NOMO-1 treated with dmso at 0.1 percent for 144 hours (cell line): ENCODE data around the gene NFATC1.

Experiments used
- DNase-seq: peaks from one replicate; lab custom pipeline; 2025; ENCODE audit not compliant: unreplicated experiment; lab: John Stamatoyannopoulos, UW

Gene NFATC1

DNA sequence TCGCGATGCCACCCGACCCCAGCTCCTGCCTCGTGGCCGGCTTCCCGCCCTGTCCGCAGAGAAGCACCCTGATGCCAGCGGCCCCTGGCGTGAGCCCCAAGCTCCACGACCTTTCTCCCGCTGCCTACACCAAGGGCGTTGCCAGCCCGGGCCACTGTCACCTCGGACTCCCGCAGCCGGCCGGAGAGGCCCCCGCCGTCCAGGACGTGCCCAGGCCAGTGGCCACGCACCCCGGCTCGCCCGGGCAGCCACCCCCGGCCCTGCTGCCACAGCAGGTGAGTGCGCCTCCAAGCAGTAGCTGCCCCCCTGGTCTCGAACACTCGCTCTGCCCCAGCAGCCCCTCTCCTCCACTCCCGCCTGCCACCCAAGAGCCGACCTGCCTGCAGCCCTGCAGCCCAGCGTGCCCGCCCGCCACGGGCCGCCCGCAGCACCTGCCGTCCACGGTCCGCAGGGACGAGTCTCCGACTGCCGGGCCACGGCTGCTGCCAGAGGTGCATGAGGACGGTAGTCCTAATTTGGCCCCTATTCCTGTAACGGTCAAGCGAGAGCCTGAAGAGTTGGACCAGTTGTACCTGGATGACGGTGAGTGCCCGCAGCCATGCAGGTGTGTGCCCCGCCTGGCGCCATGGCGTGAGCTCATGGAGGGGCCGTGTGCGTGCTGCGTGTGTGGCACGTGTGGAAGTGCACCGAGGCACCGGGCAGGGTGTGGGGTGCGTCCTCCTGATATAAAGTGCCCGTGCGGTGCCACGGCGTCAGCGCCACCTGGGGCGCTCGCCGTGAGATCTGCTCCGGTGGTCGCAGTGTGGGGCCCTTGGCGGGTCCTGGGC lies 90.8 kb downstream of the NFATC1 start:
- DNase-seq, result no peak

DNA sequence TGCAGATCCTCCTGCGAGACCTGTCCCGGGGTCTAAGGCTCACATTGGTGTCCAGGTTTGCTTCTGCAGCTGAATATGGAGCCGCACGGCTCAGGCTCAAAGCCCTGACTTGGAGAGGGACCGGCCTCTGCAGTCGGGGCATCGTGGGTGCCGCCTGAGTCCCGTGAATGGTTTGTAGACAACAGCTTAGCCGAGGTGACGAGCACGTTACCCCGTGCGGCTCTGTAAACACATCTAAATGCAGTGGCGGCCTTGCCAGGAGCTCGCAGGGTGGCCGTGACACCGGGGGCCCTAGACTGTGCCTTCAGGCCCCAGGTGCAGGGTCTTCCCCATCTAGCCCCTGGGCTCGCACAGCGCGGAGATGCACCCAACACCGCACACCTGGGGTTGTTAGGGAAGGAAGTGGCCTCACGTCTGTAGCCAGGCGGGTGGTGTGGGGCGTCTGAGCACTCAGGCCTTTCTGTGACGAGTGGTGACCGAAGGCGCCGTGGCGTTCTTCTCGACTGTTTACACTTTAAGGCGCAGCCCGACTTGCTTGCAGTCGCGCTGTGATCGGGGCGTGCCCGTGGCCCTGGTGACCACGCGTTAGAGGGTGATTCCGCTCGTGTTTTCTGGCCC lies 91.6 kb downstream of the NFATC1 start:
- DNase-seq, result no peak

DNA sequence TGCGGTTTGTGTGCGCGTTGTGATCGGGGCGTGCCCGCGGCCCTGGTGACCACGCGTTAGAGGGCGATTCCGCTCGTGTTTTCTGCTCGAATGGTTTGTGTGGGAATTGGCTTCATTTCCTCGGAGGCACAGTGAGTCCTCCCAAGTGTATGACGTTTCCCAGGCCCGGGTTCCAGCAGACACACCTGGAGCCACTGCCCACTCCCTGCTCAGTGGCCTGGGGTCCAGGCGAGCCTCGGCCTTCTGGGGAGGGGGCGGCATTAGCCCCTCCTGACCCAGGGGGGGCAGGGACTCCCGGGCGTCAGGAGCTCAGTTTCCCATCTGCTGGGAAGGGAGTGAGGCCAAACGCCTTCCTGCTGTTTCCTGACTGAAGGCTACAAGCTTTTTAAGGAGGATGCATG lies 92.1 kb downstream of the NFATC1 start:
- DNase-seq, result no peak

DNA sequence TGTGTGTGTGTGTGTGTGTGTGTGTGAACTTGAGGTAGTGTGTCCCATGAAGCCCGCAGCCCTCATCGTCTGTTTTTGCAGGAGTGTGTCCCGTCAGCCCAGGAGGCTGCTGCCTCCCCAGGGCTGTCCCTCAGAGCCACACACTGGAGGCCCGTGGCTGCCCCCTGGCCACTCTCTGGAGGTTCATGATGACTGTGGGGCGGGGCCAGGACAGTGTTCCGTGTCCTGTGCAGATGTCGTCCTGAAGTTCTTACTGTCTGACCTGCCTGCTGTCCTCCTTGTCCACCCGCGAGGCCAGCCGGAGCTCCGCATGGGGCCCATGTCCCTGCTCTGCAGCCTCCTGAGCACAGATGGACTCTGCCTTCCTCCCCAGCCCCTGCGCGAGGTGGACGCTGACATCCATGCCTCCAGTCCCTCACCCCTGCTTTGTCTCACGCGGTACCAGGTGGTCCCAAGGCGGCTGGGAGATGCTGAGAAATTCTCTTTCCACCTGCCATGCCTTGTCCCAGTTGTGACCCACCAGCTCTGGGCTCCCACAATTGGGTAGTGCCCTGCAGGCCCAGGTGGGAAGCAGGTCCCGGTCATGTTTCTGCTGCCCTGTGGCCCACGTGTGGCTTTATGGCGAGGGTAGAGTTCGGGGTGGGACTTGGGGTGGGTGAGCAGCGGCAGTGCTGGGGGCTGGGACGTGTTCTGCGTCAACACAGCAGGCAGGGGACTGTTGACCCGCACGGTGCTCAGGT lies 92.8 kb downstream of the NFATC1 start:
- DNase-seq, result no peak

DNA sequence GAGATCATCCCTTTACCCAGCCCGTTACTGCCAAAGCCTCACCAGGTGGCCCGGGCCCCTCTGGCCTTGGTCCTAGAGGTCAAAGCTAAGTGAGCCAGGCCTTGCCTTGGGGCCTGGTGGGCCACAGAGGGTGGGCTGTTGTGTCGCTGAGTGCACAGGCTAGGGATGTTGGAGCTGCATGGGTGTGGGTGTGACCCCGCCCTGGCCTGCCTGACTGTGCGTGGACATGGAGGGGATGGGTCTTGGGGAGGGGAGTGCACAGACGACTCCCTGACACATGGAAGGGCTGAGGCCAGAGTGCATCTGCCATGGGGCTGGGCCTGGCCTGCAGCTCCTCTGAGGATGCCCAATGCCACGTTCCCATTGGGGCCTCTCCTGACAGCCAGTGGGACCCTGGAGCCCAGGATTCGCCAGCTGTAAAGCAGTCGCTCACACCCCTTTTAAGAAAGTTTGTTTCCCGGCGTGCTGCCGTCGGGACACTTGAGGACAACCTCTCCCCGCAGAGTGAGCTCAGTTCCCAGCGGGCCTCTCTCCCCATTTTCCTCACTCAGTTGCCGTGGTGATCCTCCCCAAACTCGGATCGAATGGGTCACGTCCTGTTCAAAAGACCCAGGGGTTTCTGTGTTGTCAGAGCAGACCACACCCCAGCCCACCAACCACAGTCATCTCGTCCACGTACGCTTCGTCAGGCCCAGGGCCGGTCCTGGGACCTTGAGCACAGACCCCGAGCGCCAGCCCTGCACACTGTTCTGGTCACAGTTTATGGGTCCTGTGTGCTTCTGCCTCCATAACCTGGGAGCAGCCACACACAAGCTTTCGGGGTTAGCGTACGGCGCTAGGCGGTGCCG lies 93.5 kb downstream of the NFATC1 start:
- DNase-seq, result no peak

DNA sequence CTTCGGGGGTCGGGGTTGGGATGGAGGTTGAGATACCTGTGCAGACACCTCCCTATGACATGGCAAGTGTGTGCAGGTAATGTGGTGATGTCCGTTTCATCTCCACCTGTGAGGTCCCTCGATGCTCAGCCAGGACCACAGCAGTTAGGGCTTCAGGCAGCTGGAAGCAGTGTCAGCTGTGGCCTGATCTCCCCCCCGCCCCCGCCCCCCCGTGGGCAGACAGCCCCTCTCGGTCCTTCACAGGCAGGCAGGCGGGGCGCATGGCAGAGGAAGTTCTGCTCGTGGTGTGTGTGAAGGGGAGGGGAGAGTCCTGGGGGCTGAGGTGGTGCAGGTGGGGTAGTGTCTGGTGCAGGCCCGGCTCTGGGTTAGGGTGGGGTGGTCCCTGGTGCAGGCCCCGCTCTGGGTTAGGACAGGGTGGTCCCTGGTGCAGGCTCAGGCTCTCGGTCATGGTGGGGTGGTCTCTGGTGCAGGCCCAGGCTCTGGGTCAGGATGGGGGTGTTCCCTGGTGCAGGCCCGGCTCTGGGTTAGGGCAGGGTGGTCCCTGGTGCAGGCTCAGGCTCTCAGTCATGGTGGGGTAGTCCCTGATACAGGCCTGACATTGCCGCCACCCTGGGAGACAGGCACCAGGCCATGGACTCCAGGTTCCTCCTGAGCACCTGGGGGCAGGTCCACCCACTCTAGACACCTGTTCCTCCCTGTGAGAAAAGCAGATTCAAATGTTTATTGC lies 94.3 kb downstream of the NFATC1 start:
- no peak for DNase-seq

DNA sequence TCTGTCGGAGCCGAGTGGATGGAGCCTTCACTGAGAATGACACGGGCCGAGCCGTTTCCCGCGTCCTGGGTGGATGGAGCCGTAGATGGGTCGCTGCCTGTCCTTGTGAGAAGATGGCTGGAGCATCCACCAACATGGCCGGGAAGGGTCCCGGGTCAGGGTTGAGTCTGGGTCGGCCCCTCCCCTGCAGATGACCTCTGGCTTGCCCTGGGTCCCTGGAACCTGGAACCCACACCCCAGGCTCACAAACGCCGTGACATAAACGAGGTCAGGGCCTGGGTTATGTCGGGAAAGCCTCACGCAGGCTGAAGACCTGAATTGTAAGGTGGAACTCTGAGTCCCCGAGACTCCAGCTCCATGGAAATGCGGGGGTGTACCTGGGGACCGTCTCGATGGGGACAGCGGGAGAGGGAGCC lies 94.9 kb downstream of the NFATC1 start:
- no peak for DNase-seq

DNA sequence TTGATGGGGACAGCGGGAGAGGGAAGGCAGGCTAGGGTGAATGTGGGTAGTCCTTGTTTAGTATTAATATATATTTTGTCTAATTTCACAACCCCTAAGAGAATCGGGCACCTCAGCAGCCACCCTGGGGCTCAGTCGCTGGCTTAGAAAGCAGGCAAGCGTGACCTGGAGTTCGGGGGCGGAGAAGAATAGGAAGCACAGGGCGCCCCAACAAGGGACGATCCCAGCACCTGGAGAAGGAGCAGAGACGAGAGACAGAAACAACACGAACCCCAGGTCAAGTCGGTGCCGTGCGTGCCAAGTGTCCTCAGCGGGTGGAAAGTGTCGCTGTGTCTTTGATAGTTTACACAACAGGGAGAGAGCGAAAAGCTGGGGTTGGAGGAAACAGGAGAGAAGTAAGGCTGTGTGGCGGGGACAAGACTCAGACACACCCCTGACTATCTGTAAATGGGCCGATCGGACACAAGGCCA lies 95.4 kb downstream of the NFATC1 start:
- no peak for DNase-seq

DNA sequence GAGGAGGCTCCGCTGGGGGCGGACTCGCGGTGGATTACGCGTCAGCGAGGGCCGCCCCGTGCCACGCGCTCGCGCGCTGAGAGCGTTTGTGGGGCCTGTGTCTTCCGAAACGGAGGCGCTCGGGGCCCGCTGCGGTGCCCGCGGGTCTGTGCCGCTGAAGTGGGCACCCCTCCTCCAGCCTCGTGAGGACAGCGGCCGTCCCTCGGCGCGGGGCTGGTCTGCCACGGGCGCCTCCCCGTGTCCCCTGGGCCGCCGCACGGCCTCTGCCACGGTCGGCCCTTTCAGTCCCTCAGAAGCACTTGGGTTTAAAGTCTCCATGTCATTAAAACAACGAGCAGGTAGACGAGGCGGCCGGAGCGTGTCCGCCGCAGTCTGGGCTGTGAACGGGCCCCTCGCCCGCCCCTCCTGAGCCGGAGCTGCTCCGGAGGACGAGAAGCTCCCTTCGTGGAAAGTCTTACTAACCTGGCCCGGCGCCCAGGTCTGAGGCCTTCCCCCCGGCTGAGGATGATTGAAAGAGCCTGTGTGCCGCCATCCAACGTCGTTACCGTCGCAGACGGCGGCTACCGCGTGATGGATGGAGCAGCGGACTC lies 97.6 kb downstream of the NFATC1 start:
- no peak for DNase-seq

DNA sequence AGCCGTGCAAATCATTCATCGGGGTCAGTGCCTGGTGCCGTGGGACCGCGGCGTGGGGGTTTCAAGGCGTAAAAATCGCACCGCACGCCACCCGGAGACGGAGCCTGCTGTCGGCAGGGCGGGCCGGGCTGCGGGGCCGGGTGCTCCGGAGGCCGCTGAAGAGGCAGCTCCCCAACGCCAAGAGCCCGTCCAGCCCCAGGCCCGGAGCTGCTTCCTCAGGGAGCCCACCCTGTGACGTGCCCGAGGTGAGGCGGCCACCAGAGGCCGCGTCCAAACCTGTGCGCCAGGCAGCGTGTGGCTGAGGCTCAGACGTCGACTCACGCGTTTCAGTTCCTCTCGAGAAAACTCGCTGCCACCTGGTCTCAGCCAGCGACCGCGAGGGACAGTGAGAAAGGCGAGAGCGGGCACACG lies 98.1 kb downstream of the NFATC1 start:
- DNase-seq, result no peak

DNA sequence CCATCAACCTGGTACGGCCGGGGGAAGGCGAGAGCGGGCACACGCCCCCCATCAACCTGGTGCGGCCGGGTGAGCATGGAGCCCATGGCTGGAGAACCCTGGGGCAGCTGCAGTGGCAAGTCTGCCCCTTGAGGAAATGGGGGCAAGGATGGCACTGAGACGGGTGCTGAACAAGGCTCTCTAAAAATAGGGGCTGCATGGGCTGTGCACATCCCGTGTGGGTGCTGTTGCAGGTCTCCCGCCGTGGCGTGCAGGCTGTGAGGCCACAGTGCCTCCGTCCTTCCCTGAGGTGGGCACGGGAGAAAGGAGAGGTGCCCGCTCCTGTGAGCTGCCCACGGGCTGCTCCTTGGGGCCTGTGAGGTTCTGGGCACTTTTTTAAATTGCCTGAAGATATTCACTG lies 99.2 kb downstream of the NFATC1 start:
- DNase-seq, result no peak

DNA sequence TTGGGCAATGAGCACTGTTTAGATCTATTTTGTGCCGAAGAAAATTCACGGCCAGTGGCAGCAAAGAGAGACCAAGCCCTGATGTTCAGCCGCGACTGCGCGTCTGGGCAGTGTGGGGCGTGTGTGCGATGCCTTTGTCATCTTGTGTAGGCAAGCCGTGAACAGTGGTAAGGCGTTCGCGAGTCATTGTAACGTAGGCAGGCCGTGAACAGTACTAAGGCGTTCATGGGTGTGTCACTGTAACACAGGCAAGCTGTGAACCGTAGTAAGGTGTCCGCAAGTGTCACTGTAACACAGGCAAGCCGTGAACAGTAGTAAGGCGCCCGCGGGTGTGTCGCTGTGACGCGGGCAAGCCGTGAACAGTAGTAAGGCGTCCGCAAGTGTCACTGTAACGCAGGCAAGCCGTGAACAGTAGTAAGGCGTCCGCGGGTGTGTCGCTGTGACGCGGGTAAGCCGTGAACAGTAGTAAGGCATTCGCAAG lies 99.9 kb downstream of the NFATC1 start:
- no peak for DNase-seq

DNA sequence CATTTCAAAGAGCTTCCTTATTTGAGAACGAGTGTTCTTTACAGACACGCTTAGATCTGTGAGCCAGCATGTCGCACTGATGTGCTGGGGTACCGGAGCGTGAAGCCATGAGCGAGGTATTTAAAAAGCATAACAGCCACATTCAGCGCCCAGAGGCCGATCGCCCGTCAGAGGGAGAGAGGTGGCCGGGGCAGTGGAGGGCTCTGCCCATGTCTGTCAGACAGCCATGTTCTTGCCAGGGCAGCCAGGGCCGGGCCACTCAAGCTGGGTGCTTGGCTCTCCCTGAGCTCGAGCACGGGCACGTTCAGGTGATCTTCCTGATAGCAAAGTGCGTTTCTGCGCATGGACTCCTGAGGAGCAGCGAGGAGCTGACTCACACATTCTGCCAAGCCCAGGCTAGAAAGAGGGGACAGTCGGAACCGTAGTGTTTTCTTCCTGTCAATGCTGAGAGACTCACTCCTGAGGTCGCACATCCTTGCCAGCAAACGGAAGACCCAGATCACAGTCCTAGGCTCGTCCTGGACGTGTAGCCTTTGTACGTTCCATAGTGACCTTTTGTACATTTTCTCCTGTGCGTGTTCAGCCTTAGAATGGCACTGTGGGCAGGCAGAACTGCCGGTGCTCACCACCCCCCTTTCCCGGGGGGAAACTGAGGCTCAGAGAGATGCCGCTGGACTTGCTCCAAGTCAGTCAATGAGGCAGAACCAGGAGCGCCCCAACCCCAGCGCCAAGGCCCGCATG lies 100.7 kb downstream of the NFATC1 start:
- DNase-seq, result no peak

DNA sequence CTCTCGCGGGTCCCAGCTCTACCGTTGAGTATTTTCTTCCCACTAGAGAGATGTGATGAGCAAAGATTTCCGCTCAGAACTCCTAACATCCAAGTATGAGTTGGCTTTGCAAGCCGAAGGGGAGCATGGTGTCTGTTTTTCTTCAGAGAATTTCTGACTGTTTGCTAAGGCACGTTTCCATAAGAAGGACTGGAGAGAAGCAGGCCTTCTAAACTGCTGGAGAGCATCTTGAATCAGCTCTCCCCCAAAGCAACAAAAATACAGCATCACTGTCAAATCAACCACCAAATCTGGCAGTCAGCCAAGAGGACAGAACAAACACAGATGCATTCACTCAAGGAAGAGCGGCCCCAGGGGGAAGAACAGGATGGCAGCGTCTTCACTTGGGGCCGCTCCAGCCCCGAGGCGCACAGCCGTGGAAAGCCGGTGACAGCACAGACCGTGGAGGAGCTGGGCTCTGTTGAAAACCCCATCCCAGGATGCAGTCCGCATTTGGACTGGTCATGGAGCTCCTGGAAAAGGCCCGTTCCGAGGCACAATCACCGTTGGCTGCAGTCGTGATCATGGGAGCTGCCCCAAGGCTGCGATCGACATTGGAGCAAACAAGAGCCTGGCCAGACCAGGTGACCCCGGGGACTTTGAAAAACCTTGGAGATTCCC lies 101.4 kb downstream of the NFATC1 start:
- DNase-seq, result no peak

DNA sequence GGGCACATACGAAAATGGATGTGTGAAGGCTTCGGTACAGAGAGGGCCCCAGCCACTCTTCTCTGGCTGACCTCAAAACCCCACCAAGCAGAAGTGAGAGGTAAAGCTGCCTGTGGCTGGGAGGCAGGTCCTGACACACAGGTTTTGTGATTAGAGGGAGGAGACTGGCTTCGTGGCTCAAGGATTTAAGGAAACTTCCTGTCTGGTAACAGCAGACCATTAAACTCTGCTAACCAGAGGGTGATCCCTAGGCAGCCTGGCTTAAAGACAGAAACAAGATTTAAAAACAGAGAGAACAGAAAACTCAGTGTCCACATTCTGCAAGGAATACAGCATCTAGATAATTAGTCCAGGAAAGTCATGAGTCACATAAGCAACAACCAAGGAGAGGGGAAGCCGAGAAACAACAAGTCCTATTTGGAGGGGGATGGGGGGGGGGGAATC lies 101.9 kb downstream of the NFATC1 start:
- DNase-seq, result no peak

DNA sequence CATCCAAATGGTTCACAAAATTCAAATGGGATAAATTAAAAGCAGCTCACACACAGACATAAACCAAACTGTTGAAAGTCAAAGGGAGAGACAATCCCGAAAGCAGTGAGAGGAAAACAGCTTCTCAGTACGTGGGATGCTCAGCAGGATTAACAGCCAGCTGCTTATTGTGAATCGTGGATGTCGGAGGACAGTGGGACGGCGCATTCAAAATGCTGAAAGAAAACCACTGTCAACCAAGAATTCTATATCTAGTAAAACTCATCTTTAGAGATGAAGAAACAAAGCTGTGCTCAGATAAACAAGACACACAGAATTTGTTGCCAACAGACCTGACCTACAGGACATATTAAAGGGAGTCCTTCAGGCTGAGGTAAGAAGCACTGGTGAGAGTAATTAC lies 102.9 kb downstream of the NFATC1 start:
- DNase-seq, result no peak

DNA sequence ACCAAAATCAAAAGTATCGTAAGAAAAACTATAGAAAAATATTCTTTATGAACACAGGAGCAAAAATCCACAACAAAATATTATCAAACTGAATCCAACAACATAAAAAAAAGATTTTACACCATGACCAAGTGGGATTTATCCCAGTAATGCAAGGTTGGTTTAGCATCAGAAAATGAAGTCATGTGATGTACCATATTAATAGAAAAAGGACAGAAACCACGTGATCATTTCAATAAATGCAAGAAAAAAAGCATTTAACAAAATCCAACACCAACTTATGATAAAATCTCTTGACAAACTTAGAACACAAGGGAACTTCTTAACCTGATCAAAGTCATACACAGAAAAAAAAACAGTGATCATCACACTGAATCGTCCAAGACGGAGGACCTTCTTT lies 105.3 kb downstream of the NFATC1 start:
- DNase-seq, result no peak

DNA sequence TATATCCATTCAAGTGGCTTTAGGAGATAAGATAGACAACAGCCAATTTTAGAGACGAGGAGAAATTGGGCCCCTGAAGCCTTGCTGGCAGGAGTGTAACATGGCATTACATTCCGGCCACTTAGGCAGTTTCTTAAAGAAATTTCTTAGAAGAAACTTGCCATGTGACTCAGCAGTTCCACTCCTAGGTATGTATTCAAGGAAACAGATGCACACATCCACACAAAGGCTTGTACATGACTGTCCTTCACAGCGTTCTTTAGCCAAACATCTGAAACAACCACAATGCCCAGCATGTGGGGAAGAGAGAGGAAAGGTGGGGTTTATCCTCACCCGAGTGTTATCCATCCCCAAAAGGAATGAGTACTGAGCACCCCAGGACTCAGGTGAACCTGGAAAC lies 107.1 kb downstream of the NFATC1 start:
- no peak for DNase-seq

DNA sequence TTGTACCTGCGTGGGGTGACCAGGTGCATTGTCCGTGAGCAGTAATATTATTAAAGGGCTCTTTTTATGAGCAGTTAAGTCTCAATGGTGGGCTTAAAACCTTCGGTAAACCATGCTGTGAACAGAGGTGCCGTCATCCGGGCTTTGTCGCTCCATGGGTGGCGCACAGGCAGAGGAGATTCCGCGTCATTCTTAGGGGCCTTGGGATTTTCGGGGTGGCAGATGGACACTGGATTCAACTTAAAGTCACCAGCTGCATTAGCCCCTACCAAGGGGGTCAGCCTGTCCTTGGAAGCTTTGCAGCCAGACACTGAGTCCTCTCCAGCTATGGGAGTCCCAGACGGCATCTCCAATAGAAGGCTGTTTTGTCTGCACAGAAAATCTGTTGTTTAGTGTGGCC lies 107.7 kb downstream of the NFATC1 start:
- no peak for DNase-seq
